ENCODE data around the gene VPS8.
"Not testable (repeated sequence)": the region's sequence is repeated elsewhere in the genome, so short reads cannot be mapped to it uniquely, and the experiment has no call there.

Gene VPS8

DNA sequence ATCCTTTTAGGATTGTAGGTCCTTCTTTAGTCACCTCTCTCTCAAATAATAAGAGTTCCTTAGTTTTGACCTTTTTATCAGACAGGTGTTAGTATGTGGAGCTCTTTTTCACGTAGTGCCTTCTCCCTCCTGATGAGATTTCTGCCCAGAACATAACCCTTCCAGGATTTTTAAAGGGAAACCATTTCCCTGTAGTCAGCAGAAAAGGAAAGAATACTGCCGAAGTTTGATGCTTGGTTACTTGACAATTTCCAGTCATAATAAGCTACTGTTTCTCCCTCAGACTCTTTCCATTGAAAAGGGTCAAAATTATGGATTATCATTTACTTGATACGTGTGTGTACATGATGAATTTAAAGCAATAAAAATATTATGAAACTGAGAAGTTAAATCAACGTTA is 73.1 kb downstream of the VPS8 start:
- TF ChIP-seq, protein P1, sequence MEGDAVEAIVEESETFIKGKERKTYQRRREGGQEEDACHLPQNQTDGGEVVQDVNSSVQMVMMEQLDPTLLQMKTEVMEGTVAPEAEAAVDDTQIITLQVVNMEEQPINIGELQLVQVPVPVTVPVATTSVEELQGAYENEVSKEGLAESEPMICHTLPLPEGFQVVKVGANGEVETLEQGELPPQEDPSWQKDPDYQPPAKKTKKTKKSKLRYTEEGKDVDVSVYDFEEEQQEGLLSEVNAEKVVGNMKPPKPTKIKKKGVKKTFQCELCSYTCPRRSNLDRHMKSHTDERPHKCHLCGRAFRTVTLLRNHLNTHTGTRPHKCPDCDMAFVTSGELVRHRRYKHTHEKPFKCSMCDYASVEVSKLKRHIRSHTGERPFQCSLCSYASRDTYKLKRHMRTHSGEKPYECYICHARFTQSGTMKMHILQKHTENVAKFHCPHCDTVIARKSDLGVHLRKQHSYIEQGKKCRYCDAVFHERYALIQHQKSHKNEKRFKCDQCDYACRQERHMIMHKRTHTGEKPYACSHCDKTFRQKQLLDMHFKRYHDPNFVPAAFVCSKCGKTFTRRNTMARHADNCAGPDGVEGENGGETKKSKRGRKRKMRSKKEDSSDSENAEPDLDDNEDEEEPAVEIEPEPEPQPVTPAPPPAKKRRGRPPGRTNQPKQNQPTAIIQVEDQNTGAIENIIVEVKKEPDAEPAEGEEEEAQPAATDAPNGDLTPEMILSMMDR (IDR thresholded peaks at IDR 0.05; ENCODE audit: low read depth, low read length): no peak
- no peak for DNase-seq (ENCODE audit: extremely low read depth, low read depth)

DNA sequence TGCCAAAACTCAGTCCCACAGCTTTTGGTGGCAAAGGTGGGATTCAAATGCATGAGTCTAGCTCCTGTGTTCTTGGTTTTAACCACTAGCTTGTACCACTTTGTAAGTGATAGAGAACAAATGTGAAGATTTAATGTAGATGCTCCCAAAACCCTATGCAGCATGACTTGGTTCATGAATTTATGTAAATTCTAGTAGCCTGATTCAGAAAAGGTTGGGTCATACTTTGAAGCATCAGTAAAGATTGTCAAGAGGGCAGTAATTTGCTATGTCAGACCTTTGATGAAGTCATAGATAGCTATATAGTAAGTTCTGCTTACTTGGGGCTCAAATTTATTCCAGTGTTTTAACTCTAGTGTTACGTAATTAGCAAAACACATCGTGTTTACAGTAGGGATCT is 75.6 kb downstream of the VPS8 start:
- TF ChIP-seq, protein P1 (IDR thresholded peaks at IDR 0.05; ENCODE audit: low read depth, low read length): no peak
- DNase-seq (ENCODE audit: extremely low read depth, low read depth): no peak

DNA sequence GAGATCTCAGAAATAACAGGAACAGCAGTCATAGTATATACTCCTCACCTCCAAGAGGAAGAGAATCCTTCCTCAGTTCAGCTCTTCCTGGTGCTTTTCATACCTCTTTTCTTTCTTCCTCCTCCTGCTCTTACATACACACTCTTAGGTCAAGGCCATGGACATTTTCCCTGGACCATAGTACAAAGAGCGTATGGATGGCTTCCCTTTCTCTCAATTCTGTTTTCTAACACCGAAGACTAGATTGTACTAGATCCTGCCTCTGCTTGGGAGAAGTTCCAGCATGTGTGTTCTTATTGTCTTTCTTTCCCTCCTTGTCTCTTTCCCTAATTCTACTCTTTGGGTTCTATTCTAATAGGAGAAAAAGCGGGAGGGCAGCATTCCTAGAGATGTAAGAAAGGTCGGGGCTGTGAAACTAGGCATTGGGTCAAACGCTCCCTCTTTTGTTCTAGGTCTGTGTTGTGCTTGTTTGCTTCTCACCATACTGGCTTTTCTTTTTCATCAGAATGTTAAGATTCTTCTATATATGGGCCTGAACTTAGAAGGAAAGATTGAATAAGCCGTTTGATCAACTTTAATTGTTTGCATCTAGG is 77.4 kb downstream of the VPS8 start:
- TF ChIP-seq, protein P1 (IDR thresholded peaks at IDR 0.05; ENCODE audit: low read depth, low read length): no peak
- DNase-seq (ENCODE audit: extremely low read depth, low read depth): no peak

DNA sequence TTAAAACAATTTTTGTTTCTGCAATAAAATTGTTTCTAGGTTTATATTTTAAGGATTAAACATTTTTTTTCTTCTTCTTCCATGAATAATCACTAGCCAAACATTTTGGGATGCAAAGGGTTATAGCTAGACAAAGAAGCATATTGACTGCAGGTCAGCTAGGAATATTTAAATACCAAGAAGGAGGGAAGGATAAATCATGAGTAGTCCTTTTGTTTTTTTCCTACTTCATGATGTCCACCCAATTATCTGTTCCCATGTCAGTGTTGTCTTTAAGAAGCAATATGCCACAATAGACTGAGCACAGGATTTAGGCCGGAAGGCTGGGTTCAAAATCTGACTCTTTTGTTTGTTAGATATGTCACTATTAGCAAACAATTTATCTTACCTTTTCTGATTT is 82.1 kb downstream of the VPS8 start:
- DNase-seq (ENCODE audit: extremely low read depth, low read depth): no peak
- TF ChIP-seq, protein P1 (IDR thresholded peaks at IDR 0.05; ENCODE audit: low read depth, low read length): no peak

DNA sequence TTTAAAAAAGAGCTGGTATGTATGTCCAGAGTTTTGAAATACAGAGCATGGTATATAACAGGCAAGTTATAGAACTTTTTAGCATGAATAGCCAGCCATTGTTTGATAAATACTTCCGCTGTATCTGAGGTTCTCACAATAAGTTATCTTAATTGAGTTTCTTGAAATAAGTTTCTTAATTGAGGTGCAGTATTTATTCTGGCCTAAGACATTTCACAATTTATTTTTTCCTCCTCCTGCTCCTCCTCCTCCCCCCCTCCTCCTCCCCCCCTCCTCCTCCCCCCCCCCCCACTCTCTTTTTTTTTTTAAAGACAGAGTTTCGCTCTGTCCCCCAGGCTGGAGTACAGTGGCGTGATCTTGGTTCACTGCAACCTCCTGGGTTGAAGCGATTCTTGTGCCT is 83.4 kb downstream of the VPS8 start:
- TF ChIP-seq, protein P1 (IDR thresholded peaks at IDR 0.05; ENCODE audit: low read depth, low read length): no peak
- DNase-seq (ENCODE audit: extremely low read depth, low read depth): no peak

DNA sequence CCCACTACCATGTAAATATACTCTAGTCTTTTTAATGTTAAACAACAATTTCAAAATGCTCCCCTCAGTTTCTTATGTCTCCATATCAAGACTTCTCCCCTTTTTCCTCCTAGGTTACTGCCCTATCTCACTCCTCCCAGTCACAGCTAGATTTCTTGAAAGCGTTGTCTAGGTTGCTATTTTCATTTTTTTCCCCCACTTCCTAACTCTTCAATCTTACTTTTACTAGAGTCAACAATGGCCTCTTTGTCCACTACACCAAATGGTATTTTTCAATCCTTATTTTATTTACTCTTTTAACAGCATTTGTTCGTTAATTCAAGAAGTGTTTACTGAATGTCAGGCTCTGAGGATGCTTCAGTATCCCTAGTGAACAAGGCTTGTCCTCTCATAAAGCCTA is 84.4 kb downstream of the VPS8 start:
- DNase-seq (ENCODE audit: extremely low read depth, low read depth): no peak
- TF ChIP-seq, protein P1 (IDR thresholded peaks at IDR 0.05; ENCODE audit: low read depth, low read length): no peak

DNA sequence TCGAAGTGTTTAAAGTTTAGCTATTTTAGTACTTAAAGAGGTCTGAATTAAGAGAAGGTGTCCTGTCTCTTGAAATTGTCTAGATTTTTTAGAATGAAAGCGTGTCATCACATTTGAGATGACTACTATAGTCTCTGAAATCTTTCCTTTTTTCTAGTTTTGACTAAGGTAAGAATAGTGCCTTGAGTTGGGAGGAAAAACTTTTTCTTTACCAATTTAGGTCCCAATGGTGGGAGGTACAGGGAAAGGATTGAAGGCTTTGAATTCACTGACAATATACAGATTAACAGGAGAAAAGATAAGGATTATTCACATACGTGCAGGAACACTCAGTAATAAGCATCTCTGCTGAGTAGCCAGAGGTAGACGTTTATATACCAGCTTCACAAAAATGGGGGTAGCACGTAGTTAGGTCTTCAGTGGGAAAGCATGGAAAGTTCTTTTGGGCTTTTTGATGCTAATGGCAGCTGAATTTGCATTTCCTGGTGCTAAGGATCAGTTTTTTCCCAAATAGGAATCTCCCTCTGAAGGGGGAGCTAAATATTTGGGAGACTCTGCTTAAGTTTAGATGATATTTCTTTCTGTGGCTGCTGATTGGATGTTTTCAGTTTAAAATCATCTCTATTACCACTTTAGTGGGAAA is 88.1 kb downstream of the VPS8 start:
- DNase-seq (ENCODE audit: extremely low read depth, low read depth): no peak
- TF ChIP-seq, protein P1 (IDR thresholded peaks at IDR 0.05; ENCODE audit: low read depth, low read length): no peak

DNA sequence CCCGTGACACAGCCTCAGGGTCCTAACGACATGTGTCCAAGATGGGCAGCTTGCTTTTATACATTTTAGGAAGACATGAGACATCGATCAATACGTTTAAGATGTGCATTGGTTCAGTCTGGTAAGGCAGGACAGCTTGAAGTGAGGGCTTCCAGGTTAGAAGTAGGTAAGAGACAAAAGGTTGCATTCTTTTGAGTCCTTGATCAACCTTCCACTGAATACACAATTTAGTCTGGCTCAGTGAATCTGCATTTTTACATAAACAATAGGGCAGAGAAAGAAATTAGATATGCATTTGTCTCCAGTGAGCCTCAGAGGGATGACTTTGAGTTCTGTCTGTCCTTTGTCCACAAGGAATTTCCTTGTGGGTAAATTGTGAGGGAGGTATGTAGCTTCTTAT is 95.1 kb downstream of the VPS8 start:
- not testable (repeated sequence) for DNase-seq (ENCODE audit: extremely low read depth, low read depth)
